CD4-positive, alpha-beta T cell treated with Interleukin-6 for 4 hours (primary cell): Measurements from ENCODE around the gene TNS4.
"Not testable (repeated sequence)": the region's sequence is repeated elsewhere in the genome, so short reads cannot be mapped to it uniquely, and the experiment has no call there.

ENCODE experiments used
- DNase-seq: peaks from one replicate; pipeline ENCODE4 v3.0.0-alpha.2; 2020; ENCODE audit warnings: mixed read lengths

Gene TNS4, protein sequence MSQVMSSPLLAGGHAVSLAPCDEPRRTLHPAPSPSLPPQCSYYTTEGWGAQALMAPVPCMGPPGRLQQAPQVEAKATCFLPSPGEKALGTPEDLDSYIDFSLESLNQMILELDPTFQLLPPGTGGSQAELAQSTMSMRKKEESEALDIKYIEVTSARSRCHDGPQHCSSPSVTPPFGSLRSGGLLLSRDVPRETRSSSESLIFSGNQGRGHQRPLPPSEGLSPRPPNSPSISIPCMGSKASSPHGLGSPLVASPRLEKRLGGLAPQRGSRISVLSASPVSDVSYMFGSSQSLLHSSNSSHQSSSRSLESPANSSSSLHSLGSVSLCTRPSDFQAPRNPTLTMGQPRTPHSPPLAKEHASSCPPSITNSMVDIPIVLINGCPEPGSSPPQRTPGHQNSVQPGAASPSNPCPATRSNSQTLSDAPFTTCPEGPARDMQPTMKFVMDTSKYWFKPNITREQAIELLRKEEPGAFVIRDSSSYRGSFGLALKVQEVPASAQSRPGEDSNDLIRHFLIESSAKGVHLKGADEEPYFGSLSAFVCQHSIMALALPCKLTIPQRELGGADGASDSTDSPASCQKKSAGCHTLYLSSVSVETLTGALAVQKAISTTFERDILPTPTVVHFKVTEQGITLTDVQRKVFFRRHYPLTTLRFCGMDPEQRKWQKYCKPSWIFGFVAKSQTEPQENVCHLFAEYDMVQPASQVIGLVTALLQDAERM

DNA sequence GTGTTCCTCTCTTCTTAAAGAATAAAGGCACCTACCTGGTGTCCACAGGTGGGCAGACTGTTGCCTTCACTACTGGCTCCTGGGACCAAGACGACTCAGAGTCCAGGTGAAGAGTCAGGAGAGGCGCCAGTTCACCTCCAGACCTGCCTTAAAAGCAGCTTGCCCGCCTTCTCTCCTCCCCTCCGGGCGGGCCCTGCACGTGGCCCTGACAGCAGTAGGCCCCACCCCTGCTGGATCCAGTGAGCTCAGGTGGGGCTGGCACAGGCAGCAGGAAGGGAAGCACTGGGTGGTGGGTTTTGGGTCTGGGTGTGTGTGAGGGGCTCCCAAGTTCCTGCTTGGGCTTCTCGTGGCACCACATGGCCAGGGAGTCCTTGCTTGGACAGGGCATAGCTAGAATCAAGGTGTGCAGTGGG lies at the start of gene TNS4:
TSS of gene TNS4 (minus strand) at position 125 of the 413 bp plus-strand sequence. CDS start 5,198 bp downstream, outside the sequence.
- no peak for DNase-seq

DNA sequence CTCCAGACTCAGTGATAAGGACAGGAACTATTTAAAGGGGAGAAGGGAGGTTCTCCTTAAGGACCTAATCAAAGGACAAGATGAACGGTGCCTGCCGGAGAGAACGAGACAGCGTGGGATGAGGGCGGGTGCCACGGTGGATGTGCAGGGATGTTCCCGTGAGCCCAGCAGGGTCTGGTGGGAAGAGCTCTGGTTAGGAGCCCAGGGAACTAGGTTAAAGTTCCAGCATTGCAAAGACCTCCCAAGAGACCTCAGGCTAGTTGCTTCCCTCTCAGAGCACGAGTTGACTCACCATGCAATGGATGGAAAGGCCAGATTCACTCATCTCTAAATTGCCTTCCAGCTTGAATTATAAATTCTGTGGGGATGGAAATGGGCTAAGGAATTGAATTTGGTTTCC lies 49.2 kb upstream of the TNS4 start:
- DNase-seq = peak; percentile 22

DNA sequence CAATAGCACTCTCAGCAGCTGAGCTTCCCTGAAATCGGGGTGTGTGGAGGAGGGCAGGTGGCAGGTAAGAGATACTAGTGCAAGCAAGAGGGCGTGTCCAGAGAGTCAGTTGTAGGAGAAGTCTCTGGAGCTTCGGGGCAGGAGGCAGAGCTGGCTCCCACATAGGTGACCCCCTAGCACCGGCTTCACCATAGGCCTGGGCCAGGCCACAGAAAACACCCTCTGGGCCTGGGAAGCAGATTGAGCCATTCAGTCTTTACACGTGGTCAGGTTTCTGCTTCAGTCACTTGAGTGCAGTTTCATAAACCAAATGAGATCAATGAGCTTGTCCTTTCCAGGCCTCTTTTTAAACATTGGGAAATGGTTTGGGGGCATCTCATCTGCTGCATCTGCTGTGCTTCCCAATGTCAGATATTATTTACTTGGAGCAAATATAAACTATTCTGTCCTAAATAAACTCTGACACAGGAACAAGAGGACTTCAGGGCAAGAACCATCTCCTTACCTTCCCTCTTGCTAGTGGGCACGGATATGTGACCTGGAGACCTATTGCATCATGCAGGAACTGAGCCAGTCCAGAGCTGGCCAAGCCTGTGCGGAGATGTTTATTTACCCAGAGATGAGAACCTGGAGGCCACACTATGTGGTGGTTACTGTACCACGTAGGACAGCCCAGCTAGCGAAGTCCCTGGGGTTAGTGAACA lies 47.7 kb upstream of the TNS4 start:
- DNase-seq = peak; percentile 28

GRCh38 chr17:40548491-40548981 lies 47.1 kb upstream of the TNS4 start:
- no peak for DNase-seq

DNA sequence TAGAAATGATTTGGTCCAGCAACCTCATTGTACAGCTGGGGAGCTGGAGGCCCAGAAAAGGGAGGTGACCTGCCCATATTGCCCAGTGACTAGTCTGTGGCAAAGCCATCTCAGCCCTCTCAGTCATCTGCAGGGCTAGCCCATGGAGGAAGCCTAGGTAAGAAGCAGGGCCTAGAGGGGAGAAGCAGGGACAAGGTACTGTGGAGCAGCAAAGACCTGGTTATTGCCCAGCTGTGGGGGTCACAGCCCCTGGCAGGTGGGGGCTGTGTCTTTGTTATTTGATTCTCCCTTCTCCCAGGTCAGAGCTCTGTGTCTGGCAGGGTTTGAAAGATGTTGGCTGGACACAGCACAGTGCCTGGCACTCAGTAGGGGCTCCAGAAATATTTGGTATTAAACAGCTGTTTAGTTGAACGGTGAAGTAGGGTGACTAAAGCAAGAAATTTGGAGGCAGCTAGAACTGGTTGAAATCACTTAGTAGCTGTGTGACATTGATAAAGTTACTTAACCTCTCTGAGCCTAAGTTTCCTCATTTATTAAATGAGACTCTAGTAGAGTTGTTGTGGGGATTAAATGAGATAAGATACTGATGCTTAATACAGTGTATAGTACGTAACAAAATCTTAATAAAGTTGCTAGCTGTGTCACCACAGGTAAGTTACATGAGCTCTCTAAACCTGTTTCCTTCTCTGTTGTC lies 46.5 kb upstream of the TNS4 start:
- DNase-seq = no peak

GRCh38 chr17:40547079-40547784 lies 45.8 kb upstream of the TNS4 start:
- DNase-seq = peak; percentile 83

GRCh38 chr17:40546497-40546896 lies 45.1 kb upstream of the TNS4 start:
- not testable (repeated sequence) for DNase-seq

GRCh38 chr17:40545660-40546059 lies 44.2 kb upstream of the TNS4 start:
- DNase-seq = no peak

DNA sequence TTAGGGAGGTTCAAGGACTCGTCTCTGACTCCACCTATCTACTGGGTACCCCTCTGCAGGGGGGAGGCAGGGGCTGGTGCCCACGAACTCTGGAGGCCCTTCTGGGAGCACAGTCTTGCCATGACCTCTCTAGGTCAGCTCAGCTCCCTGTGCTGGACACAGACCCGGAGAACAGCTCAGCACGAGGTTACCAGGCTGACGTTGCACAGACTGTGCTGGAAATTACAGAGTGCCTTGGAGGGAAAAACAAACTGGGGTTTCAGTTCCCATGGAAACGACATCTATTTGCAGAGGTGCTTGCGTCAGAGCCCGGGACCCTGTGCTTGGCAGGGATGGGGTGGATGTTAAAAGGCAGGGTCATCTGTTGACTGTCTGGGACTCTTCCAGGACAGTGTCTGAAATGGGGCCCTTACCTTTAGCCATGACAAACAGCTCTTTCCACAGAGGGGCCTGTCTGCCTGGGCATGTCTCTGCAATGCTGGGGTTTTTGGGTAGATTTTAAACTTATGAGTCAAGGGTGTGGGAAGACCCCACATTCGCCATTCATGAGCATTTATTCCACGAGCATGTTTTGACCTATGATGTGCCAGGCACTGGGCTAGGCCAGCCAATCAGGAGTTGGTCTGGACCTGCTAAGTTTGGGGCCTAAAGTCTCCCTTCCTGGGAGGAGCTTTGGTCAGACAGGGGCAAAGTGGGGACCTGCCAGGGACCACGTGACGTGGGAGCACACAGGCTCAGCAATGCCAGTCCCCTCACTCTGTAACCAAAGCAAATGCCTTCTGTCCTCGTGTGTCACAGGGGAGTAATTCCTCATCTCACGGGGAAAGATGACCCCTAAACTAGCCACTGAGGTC lies 41.4 kb upstream of the TNS4 start:
- no peak for DNase-seq

DNA sequence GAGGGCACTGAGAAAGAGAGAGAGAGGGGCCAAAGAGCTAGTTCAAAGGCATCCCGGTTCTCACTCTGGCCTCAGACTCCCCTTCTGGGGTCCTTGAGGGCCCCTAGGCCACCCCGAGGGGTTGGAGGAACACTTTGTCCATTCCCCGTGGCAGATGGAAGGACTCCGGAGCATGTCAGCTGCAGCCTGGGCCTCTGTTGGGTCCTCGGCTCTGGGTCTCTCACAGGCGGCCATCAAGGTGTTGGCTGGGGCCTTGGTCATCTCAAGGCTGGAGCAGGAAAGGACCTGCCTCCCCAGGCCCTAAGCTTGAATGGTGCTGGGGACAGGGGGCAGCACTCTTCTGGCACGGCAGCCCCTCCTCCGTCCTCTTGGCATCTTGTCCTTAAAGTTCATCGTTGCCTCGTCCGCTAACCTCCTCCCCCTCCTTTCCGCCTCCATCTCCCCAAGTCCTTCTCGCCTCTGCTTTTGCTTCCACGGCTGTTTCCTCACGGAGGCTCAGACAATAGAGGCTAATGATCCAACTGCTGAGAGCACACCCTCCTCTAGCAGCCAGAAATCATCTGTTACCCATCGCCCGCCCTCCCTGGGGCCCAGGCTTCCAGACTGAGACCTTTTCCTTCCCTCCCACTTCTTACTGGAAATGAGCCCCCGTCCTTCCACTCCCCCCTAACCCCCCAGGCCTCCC lies 40.6 kb upstream of the TNS4 start:
- no peak for DNase-seq

DNA sequence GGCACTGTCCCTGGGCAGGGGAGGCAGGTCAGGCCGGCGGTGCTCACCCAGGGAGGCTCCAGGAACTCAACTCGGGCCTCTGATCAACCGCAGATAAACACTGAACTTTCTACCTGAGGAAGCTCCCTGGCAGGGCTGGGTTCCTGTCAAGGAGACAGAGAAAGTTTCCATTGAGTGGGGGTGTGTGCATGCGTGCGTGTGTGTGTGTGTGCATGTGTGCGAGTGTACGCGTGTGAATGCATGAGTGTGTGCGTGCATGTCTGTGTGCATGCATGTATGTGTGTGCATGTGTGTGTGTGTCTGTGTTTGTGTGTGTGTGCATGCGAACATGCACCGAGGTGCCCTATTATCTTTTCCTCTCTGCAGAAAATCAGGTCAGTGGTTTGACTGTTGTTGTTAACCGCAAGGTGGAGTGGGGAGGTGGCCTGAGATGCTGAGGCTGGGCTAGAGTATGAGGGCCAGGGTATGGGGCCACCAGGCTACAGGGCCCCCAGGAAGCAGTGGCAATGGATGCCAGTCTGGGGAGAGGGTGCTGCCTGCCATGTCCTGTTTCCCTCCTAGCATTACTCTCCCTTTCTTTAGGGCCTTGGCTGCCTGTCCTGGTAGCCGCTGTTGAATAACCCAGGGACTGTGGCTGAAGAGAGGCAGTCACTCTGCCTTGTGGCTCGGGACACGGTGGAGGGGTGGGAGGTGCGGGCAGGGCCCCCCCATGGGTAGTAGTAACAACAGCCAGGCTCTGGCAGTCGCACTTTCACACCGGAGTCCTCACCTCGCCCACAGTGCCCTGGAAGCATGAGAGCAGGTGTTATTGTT lies 39.8 kb upstream of the TNS4 start:
- DNase-seq = peak; percentile 80

DNA sequence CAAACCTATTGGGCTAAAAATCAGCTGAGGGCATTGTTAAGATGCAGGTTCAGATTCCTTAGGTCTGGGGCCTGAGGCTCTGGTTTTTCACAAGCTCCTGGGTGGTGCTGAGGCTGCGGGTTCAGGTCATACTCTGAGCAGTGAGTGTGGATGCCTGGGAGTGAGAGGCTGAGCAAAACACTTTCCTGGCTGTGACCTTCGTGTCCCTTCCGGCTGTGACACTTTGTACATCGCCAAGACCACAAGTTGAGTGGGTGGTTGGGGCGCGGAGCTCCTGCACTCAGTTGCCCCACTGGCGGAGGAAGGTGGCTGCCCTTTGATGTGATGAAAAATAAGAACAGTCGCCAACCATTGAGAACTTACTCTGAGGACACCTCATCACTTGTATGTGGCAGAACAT lies 39.0 kb upstream of the TNS4 start:
- DNase-seq = peak; percentile 71

GRCh38 chr17:40539711-40540411 lies 38.4 kb upstream of the TNS4 start:
- no peak for DNase-seq

- DNase-seq = no peak
These were observed 37.7 kb upstream of the TNS4 start for GRCh38 chr17:40538936-40539705.

- DNase-seq = no peak
These were observed 36.9 kb upstream of the TNS4 start for GRCh38 chr17:40538019-40538935.

GRCh38 chr17:40536295-40537171 lies 35.1 kb upstream of the TNS4 start:
- DNase-seq = no peak
